ENCODE measurements around the gene CCL13.
"Not testable (repeated sequence)": the region's sequence is repeated elsewhere in the genome, so short reads cannot be mapped to it uniquely, and the experiment has no call there.

Gene CCL13

DNA sequence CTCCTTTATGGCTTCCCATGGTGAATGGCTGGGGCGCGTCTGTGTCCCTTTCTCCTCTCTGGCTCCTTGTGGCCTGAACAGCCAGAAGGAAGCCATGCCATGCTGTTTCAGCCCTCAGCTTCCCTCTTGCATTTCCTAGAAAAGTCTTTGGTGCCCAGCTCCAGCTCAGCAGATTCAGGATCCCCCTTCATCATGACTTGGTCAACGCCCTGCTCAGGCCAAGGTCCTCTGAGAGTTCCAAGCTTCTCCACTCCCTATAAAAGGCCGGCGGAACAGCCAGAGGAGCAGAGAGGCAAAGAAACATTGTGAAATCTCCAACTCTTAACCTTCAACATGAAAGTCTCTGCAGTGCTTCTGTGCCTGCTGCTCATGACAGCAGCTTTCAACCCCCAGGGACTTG, at the start of gene CCL13:
CCL13 (plus strand) TSS at position 287 of the 400 bp plus-strand sequence; CDS start at position 334, 47 bp downstream.
- DNase-seq (ENCODE audit: low read depth) = no peak

DNA sequence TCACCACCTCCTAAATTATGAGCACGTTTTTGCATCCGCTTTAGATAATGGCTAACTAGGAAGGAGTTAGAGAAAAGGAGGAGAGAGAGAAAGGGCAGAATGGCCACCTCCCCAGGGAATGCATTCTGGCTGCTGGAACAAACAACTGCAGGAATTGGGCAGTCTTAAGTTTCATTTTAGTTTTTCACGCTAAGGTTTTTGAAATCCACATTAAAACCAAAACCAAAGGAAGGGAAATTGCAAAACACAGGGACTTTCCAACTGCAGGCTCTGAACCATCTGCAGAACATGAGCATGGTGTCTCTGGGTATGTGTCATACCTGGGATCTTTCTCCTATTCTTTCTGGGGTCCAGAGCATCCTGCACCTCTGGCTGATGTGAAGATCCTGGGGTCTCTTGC, 49.2 kb upstream of the CCL13 start:
- DNase-seq (ENCODE audit: low read depth) = no peak

DNA sequence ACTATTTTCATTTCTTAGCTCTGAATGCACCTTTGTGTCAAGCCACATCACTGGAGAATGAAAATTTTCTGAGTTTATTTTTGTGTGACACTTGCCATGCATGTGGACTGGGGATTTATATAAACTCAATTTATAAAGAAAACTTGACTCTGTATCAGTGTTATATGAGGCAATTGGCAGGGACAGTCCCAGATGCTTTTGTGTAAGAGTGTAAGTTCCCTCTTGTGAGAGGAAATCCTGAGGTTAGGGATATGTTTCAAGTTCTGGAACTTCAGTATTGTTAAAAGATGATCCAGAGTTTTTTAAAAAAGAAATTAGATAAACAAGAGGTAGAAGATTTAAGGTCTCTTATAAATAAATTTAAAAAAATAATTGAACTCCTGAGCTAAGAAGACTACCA, 47.9 kb upstream of the CCL13 start:
- DNase-seq (ENCODE audit: low read depth) = no peak

DNA sequence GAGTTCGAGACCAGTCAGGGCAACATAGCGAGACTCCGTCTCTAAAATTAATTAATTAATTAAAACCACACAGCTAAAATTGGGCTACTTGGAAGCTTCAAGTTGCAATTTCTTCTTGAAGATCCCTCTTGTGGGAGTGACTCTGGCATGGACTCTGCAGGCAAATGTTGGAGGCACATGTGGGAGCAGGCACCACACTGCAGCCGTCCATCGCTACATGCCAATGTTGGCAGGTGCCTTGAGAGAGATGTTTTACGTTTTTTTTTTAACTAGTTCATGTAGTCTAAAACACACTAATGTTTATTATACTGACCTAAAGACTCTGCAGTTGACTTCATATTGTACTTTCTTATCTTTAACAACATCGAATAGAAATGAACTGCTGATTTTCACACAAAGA, 45.0 kb upstream of the CCL13 start:
- DNase-seq (ENCODE audit: low read depth) = no peak

GRCh38 chr17:34312080-34312479, 44.2 kb upstream of the CCL13 start:
- DNase-seq (ENCODE audit: low read depth) = no peak

DNA sequence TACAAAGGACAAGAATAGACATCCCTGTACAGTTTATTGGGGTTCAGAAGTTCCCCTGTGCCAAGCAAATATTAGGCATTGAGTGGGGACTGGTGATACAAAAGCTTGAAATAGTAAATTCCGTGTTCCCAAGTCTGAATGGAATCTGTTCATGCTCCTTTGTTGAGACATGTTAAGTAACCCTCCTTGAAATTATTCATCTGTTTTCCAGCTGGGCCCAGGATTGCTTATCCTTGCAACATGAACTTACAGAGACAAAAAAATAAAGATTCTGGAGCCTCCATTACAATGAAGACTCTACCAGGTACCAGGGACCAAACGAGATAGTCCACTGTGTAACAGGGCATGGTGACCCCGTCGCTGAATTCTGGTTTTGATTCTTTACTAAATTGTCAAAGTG, 43.1 kb upstream of the CCL13 start:
- no peak for DNase-seq (ENCODE audit: low read depth)

- DNase-seq (ENCODE audit: low read depth) = no peak
Measured at GRCh38 chr17:34314279-34314678, 42.0 kb upstream of the CCL13 start.

DNA sequence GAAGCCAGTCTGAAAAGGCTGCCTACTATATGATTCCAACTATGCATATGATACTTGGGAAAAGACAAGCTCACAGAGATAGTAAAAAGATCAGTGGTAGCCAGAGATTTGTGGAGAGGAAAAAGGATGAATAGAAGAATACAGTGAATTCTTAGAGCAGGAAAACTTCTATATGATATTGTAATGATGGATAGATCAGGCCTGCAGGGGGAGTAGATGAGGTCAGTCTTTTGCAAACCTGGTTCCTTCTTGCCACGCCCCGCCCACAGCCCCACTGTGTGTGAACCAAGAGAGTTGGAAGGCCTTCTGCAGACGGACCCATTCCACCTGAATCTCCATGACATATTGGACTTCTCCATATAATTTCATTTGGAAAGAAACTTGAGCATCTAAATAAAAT, 37.8 kb upstream of the CCL13 start:
- DNase-seq (ENCODE audit: low read depth) = no peak

DNA sequence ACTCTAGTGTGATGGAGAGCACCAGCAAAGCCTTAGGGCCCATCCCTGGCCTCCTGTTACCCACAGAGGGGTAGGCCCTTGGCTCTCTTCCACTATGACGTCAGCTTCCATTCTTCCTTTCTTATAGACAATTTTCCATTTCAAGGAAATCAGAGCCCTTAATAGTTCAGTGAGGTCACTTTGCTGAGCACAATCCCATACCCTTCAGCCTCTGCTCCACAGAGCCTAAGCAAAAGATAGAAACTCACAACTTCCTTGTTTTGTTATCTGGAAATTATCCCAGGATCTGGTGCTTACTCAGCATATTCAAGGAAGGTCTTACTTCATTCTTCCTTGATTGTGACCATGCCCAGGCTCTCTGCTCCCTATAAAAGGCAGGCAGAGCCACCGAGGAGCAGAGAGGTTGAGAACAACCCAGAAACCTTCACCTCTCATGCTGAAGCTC, 37.2 kb upstream of the CCL13 start, which contains the start of gene CCL8:
CCL8 (plus strand) TSS at position 397 of the 445 bp plus-strand sequence. CDS start 67 bp downstream, outside the sequence.
- DNase-seq (ENCODE audit: low read depth) = no peak

DNA sequence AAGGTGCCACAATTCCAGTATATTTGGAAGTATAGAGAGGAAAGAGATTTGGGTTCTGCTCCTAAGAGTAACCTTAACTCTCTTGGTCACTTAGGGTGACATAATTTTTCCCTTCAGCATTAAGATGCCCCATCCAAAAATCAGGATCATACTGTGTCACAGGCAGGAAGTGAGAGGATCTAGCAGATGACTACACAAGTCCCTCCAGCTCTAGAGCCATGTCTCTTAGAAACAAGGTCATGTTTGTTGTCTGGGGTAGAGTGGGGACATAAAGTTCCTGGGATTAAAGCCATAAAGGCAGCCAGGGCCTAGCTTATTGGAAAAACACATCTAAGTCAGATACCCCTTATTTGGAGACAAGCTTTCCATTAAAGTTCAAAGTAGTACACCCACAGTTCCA, 34.3 kb upstream of the CCL13 start:
- DNase-seq (ENCODE audit: low read depth) = no peak

DNA sequence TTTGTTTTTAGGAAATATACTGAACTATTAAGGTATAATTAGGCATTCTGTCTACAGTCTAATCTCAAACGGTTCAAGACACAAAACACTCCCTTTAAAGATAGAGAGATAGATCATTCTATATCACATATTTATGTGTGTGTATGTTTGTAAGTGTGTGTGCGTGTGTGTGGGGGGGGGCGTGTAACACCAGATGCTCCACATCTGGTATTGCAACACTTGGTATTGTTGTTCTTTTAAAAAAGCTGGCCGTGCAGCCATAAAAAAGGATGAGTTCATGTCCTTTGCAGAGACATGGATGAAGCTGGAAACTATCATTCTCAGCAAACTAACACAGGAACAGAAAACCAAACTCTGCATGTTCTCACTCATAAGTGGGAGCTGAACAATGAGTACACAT, 28.7 kb upstream of the CCL13 start:
- DNase-seq (ENCODE audit: low read depth) = not testable (repeated sequence)

- no peak for DNase-seq (ENCODE audit: low read depth)
Measured at GRCh38 chr17:34337701-34338100, 18.6 kb upstream of the CCL13 start.

DNA sequence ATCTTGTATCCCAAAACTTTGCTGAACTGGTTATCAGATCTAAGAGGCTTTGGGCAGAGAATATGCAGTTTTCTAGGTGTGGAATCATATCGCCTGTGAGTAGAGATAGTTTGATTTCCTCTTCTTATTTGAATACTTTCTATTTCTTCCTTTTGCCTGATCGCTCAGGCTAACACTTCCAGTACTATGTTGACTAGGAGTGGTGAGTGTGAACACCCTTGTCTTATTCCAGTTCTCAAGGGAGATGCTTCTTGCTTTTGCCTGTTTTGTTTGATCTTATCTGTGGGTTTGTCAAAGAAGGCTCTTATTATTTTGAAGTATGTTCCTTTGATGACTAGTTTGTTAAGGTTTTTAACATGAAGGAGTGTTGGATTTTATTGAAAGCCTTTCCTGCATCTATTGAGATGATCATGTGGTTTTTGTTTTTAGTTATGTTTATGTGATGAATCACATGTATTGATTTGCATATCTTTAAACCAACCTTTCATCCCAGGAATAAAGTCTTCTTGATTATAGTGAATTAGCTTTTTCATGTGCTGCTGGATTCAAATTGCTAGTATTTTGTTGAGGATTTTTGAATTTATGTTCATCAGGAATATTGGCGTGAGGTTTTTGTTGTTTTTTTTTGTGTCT, 17.0 kb upstream of the CCL13 start:
- no peak for DNase-seq (ENCODE audit: low read depth)

- DNase-seq (ENCODE audit: low read depth) = no peak
Measured at GRCh38 chr17:34341916-34342315, 14.4 kb upstream of the CCL13 start.

- DNase-seq (ENCODE audit: low read depth) = no peak
Measured at GRCh38 chr17:34347063-34347462, 9.2 kb upstream of the CCL13 start.

- DNase-seq (ENCODE audit: low read depth) = no peak
Measured at GRCh38 chr17:34349751-34350150, 6.5 kb upstream of the CCL13 start.

DNA sequence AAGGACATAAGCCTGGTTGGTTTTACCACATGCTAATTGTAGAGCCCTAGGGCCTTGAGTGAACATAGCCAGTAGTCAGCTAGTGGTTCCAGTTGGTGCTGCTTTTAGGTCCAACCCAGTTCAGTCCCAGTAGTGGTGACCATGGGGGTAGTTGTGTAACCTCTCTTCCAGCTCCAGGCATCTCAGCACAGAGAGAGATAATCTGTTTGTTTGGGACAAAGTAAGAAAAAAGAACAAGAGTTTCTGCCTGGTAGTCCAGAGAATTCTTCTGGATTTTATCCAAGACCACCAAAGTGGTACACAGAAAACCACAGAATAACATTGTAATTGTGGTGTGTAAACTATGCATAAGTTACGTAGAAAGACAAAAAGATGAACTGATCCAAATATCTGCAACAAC, 5.2 kb upstream of the CCL13 start:
- DNase-seq (ENCODE audit: low read depth) = no peak

GRCh38 chr17:34352191-34352590, 4.1 kb upstream of the CCL13 start:
- DNase-seq (ENCODE audit: low read depth) = no peak

- no peak for DNase-seq (ENCODE audit: low read depth)
Measured at GRCh38 chr17:34354637-34355036, 1.6 kb upstream of the CCL13 start.

- no peak for DNase-seq (ENCODE audit: low read depth)
Measured at GRCh38 chr17:34357398-34357797, 1.1 kb downstream of the CCL13 start.

DNA sequence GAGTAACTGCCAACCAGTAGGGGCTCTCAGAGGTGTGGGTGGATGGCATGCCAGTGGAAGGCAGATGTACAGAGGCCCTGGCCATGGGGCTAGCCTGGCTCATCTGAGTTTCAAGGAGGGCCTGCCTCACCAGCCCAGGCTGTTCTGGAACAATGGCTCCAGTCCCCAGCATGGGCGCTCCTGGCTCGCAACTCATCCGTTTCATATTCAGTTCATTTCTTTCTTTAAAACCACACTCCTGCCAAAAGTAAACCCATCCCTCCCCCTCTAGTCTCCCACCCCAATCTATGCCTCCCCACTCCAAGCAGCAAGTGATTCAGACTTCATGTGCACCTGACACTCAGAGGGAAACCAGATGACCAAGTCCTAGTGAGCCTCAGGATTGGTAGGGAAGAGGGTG, 2.4 kb downstream of the CCL13 start:
- DNase-seq (ENCODE audit: low read depth) = no peak

GRCh38 chr17:34360601-34361270, 4.5 kb downstream of the CCL13 start:
- DNase-seq (ENCODE audit: low read depth) = no peak

DNA sequence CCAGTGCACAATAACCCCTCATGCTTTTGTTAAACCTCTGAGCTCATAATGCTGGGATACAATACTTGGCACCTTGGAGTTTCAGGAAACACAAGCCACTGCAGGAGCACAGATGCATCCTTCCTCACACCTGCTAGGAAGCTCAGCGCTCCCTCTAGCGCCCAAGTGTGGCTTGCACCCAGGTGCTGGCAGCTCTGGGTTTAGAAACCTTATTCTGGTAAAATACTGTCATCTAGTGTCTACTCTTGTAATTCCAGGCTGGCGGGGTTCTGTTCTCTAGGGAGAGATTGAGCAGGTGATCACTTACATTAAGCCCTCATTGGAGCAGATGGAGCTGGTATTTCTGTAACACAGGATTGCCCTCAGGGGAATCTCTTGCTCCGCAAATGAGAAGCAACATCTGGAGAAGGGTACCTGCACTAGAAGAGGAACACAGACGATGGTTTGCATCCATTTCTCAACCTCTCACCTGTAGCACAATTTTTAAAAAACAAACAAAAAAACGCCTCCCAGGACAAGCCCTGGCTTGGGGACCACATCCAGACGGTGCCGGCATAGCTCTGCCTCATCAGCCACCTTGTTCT, 5.3 kb downstream of the CCL13 start:
- DNase-seq (ENCODE audit: low read depth) = peak; percentile 14
